Lung microvascular endothelial cell (primary cell): ENCODE measurements around the gene OLFM1. TPM values are rescaled to one million over a fixed set of nuclear protein-coding genes. Genes with fewer than 3 reads are reported as not detected.
"Not testable (repeated sequence)": the region's sequence is repeated elsewhere in the genome, so short reads cannot be mapped to it uniquely, and the experiment has no call there.

ENCODE experiments used
- DNase-seq, 2 donors: peaks; one replicate each; pipeline versions ENCODE4 v3.0.0 to v3.0.0-alpha.2; 2010; ENCODE audit warnings: low read depth in 2 of 2
- total RNA-seq: library from RNA; depleted of rRNA; stranded (reverse); fragments of >200 nt; gene quantifications from 2 replicates; pipeline ENCODE4 v1.2.1, GENCODE V29; 2014

OLFM1 gene
- total RNA-seq, 1 donor from 2014 or later: 15.3 TPM

- DNase-seq: no peak
Measured at GRCh38 chr9:135105938-135106491, 18.5 kb downstream of the OLFM1 start.

- DNase-seq: no peak
Measured at GRCh38 chr9:135106551-135107270, 19.2 kb downstream of the OLFM1 start.

GRCh38 chr9:135107581-135108235 is 20.2 kb downstream of the OLFM1 start:
- DNase-seq: no peak

- no peak for DNase-seq
Measured at GRCh38 chr9:135108831-135109510, 21.5 kb downstream of the OLFM1 start.

- DNase-seq: no peak
Measured at GRCh38 chr9:135109650-135110049, 22.2 kb downstream of the OLFM1 start.

GRCh38 chr9:135110416-135110815 is 22.9 kb downstream of the OLFM1 start:
- DNase-seq: no peak

- DNase-seq: not testable (repeated sequence)
Measured at GRCh38 chr9:135111600-135111999, 24.1 kb downstream of the OLFM1 start.

GRCh38 chr9:135116371-135116770 is 28.9 kb downstream of the OLFM1 start:
- no peak for DNase-seq

GRCh38 chr9:135116881-135117280 is 29.4 kb downstream of the OLFM1 start:
- no peak for DNase-seq

GRCh38 chr9:135117281-135117680 is 29.8 kb downstream of the OLFM1 start:
- DNase-seq: no peak

- DNase-seq: no peak
Measured at GRCh38 chr9:135119496-135120064, 32.1 kb downstream of the OLFM1 start.

- DNase-seq: no peak
Measured at GRCh38 chr9:135120249-135120648, 32.8 kb downstream of the OLFM1 start.

GRCh38 chr9:135122316-135122715 is 34.8 kb downstream of the OLFM1 start:
- no peak for DNase-seq

- DNase-seq: no peak
Measured at GRCh38 chr9:135123126-135123772, 35.8 kb downstream of the OLFM1 start.

GRCh38 chr9:135123773-135124134 is 36.3 kb downstream of the OLFM1 start:
- no peak for DNase-seq

- peak in 1 of 2 donors; percentile 9 for DNase-seq
Measured at GRCh38 chr9:135126451-135127187, 39.2 kb downstream of the OLFM1 start.

- DNase-seq: no peak
Measured at GRCh38 chr9:135127718-135128670, 40.5 kb downstream of the OLFM1 start.

- no peak for DNase-seq
Measured at GRCh38 chr9:135129137-135129695, 41.7 kb downstream of the OLFM1 start.
